Sigmoid colon (tissue), 7 donors: Measurements from ENCODE around the gene ANGEL1. TPM values are rescaled to one million over a fixed set of nuclear protein-coding genes. Genes with fewer than 3 reads are reported as not detected.

Source experiments
- polyA plus RNA-seq, 3 donors: library from polyadenylated mRNA; stranded (reverse); fragments of 200-250 nt; gene quantifications; one replicate each; pipeline ENCODE4 v1.2.3, GENCODE V29; 2013
- total RNA-seq, 4 donors: library from RNA; depleted of rRNA; stranded (reverse); fragments of >200 nt; gene quantifications; one replicate each; pipeline ENCODE4 v1.1.0, GENCODE V29; 2016
- donor health status: healthy with polysubstance abuse.
- donor health status: Bipolar disorder and iron deficiency.
- donor health status: healthy.

Gene ANGEL1
- total and polyA plus RNA-seq, 7 donors, result 0.60 to 16.1 (median 10.0) TPM

Other genes with a start within 250 kb of the ANGEL1 start
- 10 to 100 TPM in 1 of 4 donors, 1 to 10 TPM in 3; 3.0 to 13.0 (median 5.3) TPM for gene VASH1, start 51.4 kb downstream of the ANGEL1 start, total RNA-seq
- gene VASH1, start 51.4 kb downstream of the ANGEL1 start, polyA plus RNA-seq, result 1 to 10 TPM; 3.0 to 7.7 (median 3.7) TPM
- gene LRRC74A, start 13.5 kb upstream of the ANGEL1 start, total RNA-seq, result not detected
- not detected for gene LRRC74A, start 13.5 kb upstream of the ANGEL1 start, polyA plus RNA-seq
- 10 to 100 TPM; 34.7 to 63.1 (median 57.9) TPM for gene IRF2BPL, start 215.8 kb upstream of the ANGEL1 start, total RNA-seq
- gene IRF2BPL, start 215.8 kb upstream of the ANGEL1 start, polyA plus RNA-seq, result 10 to 100 TPM in 1 of 3 donors, 1 to 10 TPM in 2; 3.0 to 13.8 (median 6.6) TPM